Activated CD4-positive, alpha-beta T cell treated with anti-CD3 and anti-CD28 coated beads for 48 hours (primary cell): ENCODE measurements around the gene SLC38A1.
"Not testable (repeated sequence)": the region's sequence is repeated elsewhere in the genome, so short reads cannot be mapped to it uniquely, and the experiment has no call there.

ENCODE experiments used
- DNase-seq: peaks from one replicate; pipeline ENCODE4 v3.0.0-alpha.2; 2020

SLC38A1 gene

GRCh38 chr12:46263140-46264016 is 5.5 kb downstream of the SLC38A1 start:
- DNase-seq: no peak

DNA sequence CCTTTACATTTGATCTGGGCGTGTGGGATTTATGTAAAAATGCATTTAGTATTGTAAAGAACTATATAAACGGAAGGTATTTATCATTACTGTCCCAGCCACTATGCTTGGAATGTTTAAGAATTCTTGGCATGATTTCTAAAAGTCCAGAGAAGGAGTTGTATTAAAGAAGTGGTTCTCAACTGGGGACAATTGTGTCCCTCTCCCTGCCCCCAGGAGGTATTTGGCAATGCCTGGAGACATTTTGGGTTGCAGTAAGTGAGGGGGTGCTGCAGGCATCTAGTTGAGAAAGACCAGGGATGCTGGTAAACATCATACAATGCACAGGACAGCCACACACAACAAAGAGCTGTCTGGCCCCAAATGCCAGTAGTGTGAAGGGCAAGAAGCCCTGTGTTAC is 7.2 kb downstream of the SLC38A1 start:
- DNase-seq: no peak

DNA sequence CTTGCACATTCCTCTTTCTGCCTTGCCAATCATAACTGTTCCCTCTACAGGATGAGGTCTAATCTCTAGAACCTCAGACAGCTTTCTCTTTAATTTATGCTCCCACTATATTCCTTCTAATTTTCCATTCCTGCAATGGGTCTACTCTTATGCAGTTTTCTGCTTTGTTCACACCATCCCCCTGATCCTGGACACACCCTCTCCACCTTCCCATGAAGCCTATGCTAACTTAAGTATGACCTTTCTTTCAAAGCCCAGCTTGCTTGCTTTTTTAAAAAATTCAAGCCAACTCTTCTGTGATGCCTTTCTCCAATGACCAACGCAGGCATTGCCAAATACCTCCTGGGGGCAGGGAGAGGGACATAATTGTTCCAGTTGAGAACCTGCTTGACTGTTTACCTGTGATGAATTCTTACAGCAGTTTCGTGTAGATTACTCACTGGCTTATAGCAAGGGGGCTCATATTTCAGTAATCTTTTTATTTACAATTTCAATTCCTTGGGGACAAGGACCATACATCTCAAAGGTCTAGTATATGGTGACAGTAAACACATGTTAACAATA is 7.8 kb downstream of the SLC38A1 start:
- DNase-seq: no peak

DNA sequence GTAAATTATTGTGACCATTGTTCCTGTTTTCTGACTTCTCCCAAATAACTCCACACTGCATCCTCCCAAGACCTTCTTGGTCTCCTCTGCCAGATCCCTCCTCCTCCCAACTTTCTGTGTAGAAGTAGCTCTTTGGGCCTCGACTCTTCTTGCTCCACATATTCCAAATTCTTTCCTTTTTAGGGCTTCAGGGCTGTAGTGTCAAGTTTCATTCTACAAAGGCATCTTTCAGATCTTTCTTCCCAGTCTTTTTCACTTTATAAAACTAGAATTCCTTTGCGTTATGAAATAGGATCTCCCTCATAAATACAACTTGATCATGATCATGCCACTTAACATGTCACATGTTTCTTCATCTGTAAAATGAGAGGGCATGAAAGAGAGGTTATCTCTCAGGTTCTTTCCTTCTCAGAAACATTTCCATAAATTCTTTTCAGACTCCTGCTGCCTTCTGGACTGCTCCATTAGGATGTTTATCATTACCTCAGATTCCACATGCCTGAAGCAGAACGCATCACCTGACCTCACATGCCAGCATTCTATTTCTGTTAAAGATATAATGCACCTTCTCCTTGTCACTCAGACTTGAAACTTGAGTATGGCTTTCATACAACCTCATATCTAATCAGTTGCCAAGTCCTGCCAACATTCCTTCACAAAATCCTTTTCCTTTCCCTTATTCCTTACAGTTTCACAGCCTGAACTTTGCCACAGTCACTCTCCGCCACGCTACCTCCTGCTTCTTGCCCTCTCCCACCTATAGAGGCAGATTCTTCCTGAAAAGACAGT is 8.5 kb downstream of the SLC38A1 start:
- no peak for DNase-seq

GRCh38 chr12:46259713-46260112 is 9.1 kb downstream of the SLC38A1 start:
- no peak for DNase-seq

GRCh38 chr12:46259071-46259470 is 9.8 kb downstream of the SLC38A1 start:
- DNase-seq: no peak

GRCh38 chr12:46258129-46258528 is 10.7 kb downstream of the SLC38A1 start:
- DNase-seq: no peak

- no peak for DNase-seq
Observed at GRCh38 chr12:46256942-46257341, 11.9 kb downstream of the SLC38A1 start.

DNA sequence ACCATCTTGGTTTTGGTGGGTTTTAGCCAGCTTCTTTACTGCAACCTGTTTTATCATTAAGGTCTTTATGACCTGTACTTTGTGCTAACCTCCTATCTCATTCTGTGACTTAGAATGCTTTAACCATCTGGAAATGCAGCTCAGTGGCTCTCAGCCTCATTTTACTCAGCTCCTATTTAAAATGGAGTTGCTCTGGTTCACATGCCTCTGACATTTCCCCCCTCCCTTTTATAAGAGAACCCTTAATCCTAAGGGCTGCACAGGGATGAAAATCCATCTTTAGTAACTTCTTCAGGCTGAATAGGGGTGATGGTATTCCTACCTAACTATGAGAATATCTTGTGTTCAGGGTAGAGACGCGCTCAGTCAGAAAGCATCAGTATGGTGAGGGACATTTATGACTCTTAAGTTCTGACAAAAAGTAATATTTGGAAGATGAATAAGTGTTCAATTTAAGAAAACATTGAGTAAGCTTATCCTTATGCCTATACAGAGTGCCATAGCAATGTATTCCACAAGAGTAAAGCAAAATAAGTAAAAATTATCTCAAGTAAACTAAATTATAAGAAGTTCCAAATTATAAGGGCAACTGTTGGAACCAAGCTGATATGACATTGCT is 15.2 kb downstream of the SLC38A1 start:
- DNase-seq: no peak

DNA sequence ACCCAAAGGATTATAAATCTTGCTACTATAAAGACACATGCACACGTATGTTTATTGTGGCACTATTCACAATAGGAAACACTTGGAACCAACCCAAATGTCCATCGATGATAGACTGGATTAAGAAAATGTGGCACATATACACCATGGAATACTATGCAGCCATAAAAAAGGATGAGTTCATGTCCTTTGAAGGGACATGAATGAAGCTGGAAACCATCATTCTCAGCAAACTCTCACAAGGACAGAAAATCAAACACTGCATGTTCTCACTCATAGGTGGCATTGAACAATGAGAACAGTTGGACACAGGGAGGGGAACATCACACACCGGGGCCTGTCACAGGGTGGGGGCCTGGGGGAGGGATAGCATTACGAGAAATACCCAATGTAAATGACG is 16.8 kb downstream of the SLC38A1 start:
- not testable (repeated sequence) for DNase-seq

GRCh38 chr12:46249960-46250359 is 18.9 kb downstream of the SLC38A1 start:
- DNase-seq: not testable (repeated sequence)

DNA sequence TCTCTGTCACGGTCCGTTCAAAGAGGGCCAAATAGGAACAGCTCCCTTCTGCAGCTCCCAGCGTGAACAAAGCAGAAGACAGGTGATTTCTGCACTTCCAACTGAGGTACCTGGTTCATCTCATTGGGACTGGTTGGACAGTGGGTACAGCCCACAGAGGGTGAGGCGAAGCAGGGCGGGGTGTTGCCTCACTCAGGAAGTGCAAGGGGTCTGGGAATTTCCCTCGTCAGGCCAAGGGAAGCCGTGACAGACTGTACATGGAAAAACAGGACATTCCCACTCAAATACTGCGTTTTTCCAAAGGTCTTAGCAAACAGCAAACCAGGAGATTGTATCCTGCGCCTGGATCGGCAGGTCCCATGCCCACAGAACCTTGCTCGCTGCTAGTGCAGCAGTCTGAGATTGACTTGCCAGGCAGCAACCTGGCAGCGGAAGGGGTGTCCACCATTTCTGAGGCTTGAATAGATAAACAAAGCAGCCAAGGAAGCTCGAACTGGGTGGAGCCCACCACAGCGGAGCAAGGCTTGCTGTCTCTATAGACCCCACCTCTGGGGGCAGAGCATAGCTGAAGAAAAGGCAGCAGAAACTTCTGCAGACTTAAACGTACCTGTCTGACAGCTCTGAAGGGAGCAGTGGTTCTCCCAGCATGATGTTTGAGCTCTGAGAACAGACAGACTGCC is 22.7 kb downstream of the SLC38A1 start:
- no peak for DNase-seq

DNA sequence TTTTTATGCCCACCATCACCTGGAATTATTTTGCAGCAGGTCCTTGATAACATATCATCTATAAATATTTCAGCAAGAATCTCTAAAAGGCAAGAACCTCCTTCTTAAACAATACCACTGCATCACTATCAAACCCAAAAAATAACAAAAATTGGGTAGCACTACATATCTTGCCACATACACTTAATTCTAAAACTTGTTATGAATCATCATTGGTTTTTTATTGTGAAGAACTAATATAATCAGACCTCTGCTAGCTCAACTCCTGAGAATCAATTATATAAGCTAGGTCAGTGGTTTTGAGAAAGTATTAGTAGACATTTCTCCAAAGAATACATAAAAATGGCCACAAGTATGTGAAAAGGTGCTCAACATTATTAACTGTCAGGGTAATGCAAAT is 23.8 kb downstream of the SLC38A1 start:
- DNase-seq: no peak

- DNase-seq: no peak
Observed at GRCh38 chr12:46244273-46244915, 24.4 kb downstream of the SLC38A1 start.

- no peak for DNase-seq
Observed at GRCh38 chr12:46242569-46242968, 26.3 kb downstream of the SLC38A1 start.

GRCh38 chr12:46240436-46240835 is 28.4 kb downstream of the SLC38A1 start:
- DNase-seq: no peak

- DNase-seq: no peak
Observed at GRCh38 chr12:46238821-46239220, 30.0 kb downstream of the SLC38A1 start.

- DNase-seq: no peak
Observed at GRCh38 chr12:46237371-46238045, 31.3 kb downstream of the SLC38A1 start.

DNA sequence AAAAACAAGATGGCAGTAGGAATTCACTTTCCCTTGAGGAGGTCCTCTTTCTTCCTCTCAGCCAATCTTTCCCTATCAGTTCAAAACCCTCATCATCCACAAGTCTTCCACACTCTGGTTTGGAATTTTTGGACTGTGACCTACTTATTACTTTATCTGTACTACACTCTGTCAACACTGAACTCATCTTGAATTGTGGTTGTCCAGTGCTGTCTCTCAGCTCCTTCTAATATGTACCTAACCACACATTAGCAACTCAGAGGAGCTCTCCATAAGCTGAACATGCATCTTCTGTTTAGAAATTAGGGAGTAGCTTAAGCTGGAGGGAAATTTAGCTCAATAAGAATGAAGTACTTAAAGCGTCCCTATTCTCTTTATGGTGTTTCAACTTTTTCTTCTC is 34.8 kb downstream of the SLC38A1 start:
- no peak for DNase-seq

- no peak for DNase-seq
Observed at GRCh38 chr12:46233423-46233822, 35.4 kb downstream of the SLC38A1 start.

- no peak for DNase-seq
Observed at GRCh38 chr12:46230983-46231382, 37.9 kb downstream of the SLC38A1 start.

- DNase-seq: no peak
Observed at GRCh38 chr12:46230306-46230705, 38.5 kb downstream of the SLC38A1 start.
